ENCODE results near the gene TEX51. TPM values are rescaled to one million over a fixed set of nuclear protein-coding genes. Genes with fewer than 3 reads are reported as not detected.

TEX51 gene
- total RNA-seq, 1 donor from 2014 or later: not detected

DNA sequence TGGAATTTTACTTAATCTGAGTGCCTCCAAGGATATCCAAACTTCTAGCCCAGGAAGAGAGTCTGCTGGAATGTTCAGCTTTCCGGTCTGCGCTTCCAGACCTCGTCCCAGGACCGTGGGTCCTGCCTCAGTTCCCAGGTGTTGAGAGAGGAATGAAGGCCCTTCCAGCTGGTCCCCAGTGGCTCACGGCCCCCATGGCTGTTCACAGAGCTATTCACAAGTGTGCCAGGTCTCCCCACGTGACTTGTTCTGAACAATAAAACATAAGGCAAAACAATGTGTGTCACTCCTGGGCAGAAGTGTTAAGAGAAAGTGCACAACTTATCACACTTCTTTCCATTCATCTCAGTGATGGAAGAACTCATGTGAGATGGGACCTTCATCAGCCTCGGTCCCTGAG is 20.1 kb upstream of the TEX51 start:
- DNase-seq (ENCODE audit: low spot score): peak; percentile 26

GRCh38 chr2:126879348-126880298 is 19.1 kb upstream of the TEX51 start:
- peak; percentile 22 for DNase-seq (ENCODE audit: low spot score)

DNA sequence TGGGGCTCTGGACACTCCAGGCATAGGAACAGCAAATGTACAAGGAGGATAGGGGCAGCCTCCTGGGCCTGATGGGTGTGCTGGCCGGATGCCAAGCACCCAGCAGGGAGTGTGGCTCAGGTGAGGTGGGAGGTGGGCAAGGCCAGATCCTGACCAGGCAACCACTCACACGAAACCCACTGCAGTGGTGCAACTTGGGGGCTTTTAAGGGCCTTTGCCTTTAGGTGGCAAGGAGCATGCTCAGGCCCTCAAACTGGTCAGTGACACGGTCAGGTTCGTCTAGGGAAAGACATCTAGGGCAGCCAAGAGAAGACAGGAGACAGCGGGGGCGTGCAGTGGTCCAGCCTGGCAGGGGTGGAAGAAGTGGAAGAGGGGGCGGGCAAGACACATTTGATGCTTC is 18.4 kb upstream of the TEX51 start:
- peak; percentile 82 for DNase-seq (ENCODE audit: low spot score)

- no peak for DNase-seq (ENCODE audit: low spot score)
These were observed 17.9 kb upstream of the TEX51 start for GRCh38 chr2:126880817-126881216.

DNA sequence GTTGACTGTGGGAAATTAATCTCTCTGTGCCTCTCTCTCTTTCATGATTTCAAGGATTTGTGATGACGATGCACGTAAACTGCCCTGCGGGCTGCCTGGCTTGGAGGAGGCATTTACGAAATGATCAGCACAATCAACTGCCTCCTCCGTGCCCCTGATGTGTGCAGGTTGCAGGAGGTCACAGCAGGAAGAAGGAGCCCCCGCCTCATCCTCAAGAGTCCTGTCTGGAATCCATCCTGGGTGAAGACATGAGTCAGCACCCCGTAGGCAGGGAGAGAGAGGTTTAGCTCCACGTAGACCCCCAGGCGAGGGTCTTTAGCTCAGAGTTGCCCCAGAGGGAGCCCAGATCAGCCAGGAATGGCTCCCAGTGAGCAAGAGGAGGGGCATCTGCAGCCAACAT is 17.1 kb upstream of the TEX51 start:
- DNase-seq (ENCODE audit: low spot score): peak; percentile 33

GRCh38 chr2:126882181-126882580 is 16.5 kb upstream of the TEX51 start:
- no peak for DNase-seq (ENCODE audit: low spot score)

DNA sequence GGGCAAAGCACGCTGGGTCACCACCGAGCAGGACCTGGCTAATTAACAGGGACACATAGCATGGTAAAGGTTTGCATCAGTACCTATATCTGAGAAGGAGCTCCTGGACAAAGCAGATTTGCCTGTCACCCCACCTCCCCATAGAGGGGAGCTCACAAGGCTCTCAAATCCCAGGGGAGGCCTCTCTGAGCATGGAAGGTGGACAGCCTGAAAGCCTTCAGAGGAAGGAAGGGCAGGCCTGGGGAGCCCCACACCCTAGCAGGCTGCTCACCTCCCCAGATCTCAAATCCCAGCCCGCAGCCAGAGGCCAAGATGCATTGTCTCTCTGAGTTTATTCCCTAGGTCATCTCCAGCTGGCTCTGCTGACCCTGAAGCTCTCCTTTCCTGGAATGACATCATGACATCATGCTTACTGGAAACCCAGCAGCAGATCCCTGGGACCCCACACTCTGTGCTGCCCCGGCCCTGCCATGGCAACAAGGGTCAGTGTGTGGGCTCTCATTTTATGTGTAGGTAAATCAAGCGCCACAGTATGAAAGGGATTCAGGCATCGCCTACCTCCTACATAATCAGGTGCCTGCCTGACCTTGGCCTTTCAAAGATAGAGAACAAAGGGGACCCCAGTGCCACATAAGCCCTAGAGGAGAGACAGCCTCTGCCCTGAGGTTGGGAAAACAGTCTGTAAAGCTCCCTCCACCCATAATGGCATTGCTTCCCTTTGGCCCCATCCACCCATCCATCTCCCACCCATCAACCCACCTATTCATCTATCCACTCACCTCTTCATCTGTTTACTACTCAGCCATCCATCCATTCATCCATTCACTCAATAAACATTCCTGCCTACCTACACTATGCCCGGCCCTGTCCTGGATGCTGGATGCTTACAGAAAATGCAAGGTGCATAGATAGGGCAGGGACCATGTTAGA is 15.7 kb upstream of the TEX51 start:
- peak; percentile 55 for DNase-seq (ENCODE audit: low spot score)

- DNase-seq (ENCODE audit: low spot score): peak; percentile 53
These were observed 15.0 kb upstream of the TEX51 start for GRCh38 chr2:126883666-126884040.

- peak; percentile 60 for DNase-seq (ENCODE audit: low spot score)
These were observed 13.6 kb upstream of the TEX51 start for GRCh38 chr2:126884861-126885750.

- peak; percentile 87 for DNase-seq (ENCODE audit: low spot score)
These were observed 12.9 kb upstream of the TEX51 start for GRCh38 chr2:126885751-126886210.

- peak; percentile 90 for DNase-seq (ENCODE audit: low spot score)
These were observed 12.3 kb upstream of the TEX51 start for GRCh38 chr2:126886211-126886915.

GRCh38 chr2:126886916-126887280 is 11.8 kb upstream of the TEX51 start:
- DNase-seq (ENCODE audit: low spot score): peak; percentile 78

- peak; percentile 69 for DNase-seq (ENCODE audit: low spot score)
These were observed 11.2 kb upstream of the TEX51 start for GRCh38 chr2:126887506-126887905.

- peak; percentile 37 for DNase-seq (ENCODE audit: low spot score)
These were observed 10.6 kb upstream of the TEX51 start for GRCh38 chr2:126888046-126888445.

DNA sequence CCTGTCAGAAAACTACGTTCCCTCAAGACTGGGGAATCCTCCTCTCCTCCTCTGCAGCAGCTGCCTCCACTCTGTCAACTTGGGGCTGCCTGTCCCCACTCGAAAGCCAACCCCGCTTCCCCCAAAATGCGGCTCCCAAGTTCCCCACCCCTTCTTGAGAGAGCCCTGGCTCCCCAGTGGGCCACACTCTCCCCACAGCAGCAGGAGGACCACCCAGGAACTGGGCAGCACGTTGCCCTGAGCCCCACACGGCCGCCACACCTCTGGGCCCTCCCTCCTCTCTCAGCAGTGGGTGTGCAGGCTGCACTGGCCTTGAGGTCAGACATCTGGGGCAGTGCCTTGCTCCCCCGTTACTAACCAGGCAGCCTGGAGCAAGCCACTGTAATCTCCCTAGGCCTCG is 9.6 kb upstream of the TEX51 start:
- peak; percentile 77 for DNase-seq (ENCODE audit: low spot score)

- DNase-seq (ENCODE audit: low spot score): peak; percentile 81
These were observed 9.1 kb upstream of the TEX51 start for GRCh38 chr2:126889496-126890135.

GRCh38 chr2:126890136-126890510 is 8.6 kb upstream of the TEX51 start:
- no peak for DNase-seq (ENCODE audit: low spot score)

DNA sequence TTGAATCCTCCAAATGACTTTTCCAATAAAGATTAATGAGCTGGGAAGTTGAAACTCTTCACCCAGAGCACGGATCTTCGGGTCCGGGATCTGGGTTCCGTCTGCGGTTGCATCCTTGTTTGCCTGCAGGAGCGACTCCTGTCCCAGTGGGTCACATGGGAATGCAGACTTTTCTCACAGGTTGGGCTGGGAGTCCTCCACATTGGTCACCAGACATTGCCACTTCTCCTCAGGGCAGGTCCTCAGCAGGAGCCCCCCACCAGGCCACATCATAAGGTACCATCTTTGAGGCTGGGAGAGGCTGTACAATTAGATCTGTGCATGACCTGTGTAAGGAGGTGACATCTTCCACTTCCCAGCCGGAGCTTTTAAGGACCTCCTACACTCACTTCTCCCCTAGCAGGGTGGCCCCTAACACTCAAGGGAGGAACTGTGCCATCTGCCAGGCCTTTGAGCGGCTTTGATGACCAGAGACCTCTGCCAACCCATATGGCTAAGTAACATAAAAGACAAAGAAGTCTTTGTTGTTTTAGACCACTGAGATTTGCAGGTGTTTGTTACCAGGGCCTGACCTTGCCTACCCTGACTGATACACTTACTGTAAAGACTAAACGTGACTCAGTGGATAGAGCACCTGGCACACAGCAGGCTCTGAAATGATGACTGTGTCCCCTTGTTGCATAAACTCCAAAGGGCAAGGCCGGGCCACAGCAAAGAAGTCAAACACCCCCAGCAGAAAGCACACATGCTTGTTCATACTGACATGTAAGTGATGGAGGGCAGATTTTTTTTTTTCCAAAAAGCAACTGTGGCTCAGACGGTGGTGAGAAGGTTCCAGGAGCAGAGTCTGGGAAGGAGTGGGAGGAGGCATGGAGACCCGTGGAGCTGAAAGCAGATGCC is 7.9 kb upstream of the TEX51 start:
- DNase-seq (ENCODE audit: low spot score): peak; percentile 60

Measured in mesenteric fat pad (tissue), 1 donor.